Gastroesophageal sphincter (tissue), 3 donors: Measurements from ENCODE around the gene LIPN.

Experiments used
- CTCF ChIP-seq, 4 experiments: fragments of 200-600 bp in 2 of 4; fragments of 450-650 bp in 2 of 4; sonication (generic) in 1 of 4; IDR thresholded peaks; one replicate each; pipeline ENCODE4 v1.5.1; 2017 to 2019; ENCODE audit warnings: antibody characterized with exemption in 4 of 4, mild to moderate bottlenecking in 2 of 4, moderate library complexity in 2 of 4
- POLR2AphosphoS5 ChIP-seq: sonication (generic); formaldehyde crosslinking; IDR thresholded peaks from one replicate; pipeline ENCODE4 v1.6.1; 2017; ENCODE audit warnings: antibody characterized with exemption

GRCh38 chr10:88745633-88746032 is 14.2 kb upstream of the LIPN start:
- no peak for TF ChIP-seq CTCF (IDR thresholded peaks at IDR 0.05)
- no peak for TF ChIP-seq POLR2AphosphoS5
